ENCODE results near the gene MAP3K4.

Gene MAP3K4

GRCh38 chr6:161143663-161144430, 152.3 kb downstream of the MAP3K4 start:
- H3K4me1 ChIP-seq (ENCODE audit: insufficient read depth, low read length) = no peaks in the 10 kb centered on the region
- H3K4me3 ChIP-seq (ENCODE audit: low read length) = no peak overlapping the region
- peaks cover 49% of the 10 kb centered on the region for H3K36me3 ChIP-seq (ENCODE audit: insufficient read depth, low read depth, low read length)

GRCh38 chr6:161150136-161150535, 158.6 kb downstream of the MAP3K4 start:
- H3K4me3 ChIP-seq (ENCODE audit: low read length) = no peak overlapping the region
- no peaks in the 10 kb centered on the region for H3K4me1 ChIP-seq (ENCODE audit: insufficient read depth, low read length)
- H3K36me3 ChIP-seq (ENCODE audit: insufficient read depth, low read depth, low read length) = peaks cover 71% of the 10 kb centered on the region
- H3K27ac ChIP-seq (ENCODE audit: low read length) = no peak overlapping the region
- no peaks in the 10 kb centered on the region for H3K9me3 ChIP-seq (ENCODE audit: insufficient read depth, low read depth, low read length)
- no peaks in the 10 kb centered on the region for H3K27me3 ChIP-seq (ENCODE audit: insufficient read depth, low read length)
- H3K9ac ChIP-seq (ENCODE audit: low read depth, low read length) = no peak overlapping the region

More at GRCh38 chr6:161143663-161144430, 152.3 kb downstream of the MAP3K4 start:
- no peaks in the 10 kb centered on the region for H3K27me3 ChIP-seq (ENCODE audit: insufficient read depth, low read length)
- H3K9ac ChIP-seq (ENCODE audit: low read depth, low read length) = no peak overlapping the region
- H3K9me3 ChIP-seq (ENCODE audit: insufficient read depth, low read depth, low read length) = no peaks in the 10 kb centered on the region
- no peak overlapping the region for H3K27ac ChIP-seq (ENCODE audit: low read length)

- Histone ChIP-seq H3K27me3 (ENCODE audit: insufficient read depth, low read length) (no peaks in the 10 kb centered on the region), H3K9ac (ENCODE audit: low read depth, low read length) (no peak overlapping the region), H3K4me1 (ENCODE audit: insufficient read depth, low read length) (no peaks in the 10 kb centered on the region), H3K4me3 (ENCODE audit: low read length) (no peak overlapping the region), H3K27ac (ENCODE audit: low read length) (no peak overlapping the region), H3K9me3 (ENCODE audit: insufficient read depth, low read depth, low read length) (no peaks in the 10 kb centered on the region), H3K36me3 (ENCODE audit: insufficient read depth, low read depth, low read length) (peaks cover 69% of the 10 kb centered on the region)
Measured at GRCh38 chr6:161150566-161150965, 159.0 kb downstream of the MAP3K4 start.

- no peak overlapping the region for H3K27ac ChIP-seq (ENCODE audit: low read length)
Measured at GRCh38 chr6:161151059-161151645, 159.6 kb downstream of the MAP3K4 start.

GRCh38 chr6:161151660-161152526, 160.3 kb downstream of the MAP3K4 start:
- peaks cover 56% of the 10 kb centered on the region for H3K36me3 ChIP-seq (ENCODE audit: insufficient read depth, low read depth, low read length)
- no peak overlapping the region for H3K4me3 ChIP-seq (ENCODE audit: low read length)
- peaks cover 1% of the 10 kb centered on the region; the same call in 1 of the 2 replicates for H3K9me3 ChIP-seq (ENCODE audit: insufficient read depth, low read depth, low read length)
- no peaks in the 10 kb centered on the region for H3K27me3 ChIP-seq (ENCODE audit: insufficient read depth, low read length)
- H3K4me1 ChIP-seq (ENCODE audit: insufficient read depth, low read length) = no peaks in the 10 kb centered on the region
- no peak overlapping the region for H3K27ac ChIP-seq (ENCODE audit: low read length)
- H3K9ac ChIP-seq (ENCODE audit: low read depth, low read length) = no peak overlapping the region

More at GRCh38 chr6:161151059-161151645, 159.6 kb downstream of the MAP3K4 start:
- Histone ChIP-seq H3K27me3 (ENCODE audit: insufficient read depth, low read length) (no peaks in the 10 kb centered on the region), H3K9me3 (ENCODE audit: insufficient read depth, low read depth, low read length) (no peaks in the 10 kb centered on the region), H3K4me3 (ENCODE audit: low read length) (no peak overlapping the region), H3K36me3 (ENCODE audit: insufficient read depth, low read depth, low read length) (peaks cover 63% of the 10 kb centered on the region), H3K4me1 (ENCODE audit: insufficient read depth, low read length) (no peaks in the 10 kb centered on the region), H3K9ac (ENCODE audit: low read depth, low read length) (no peak overlapping the region)

- Histone ChIP-seq H3K9me3 (ENCODE audit: insufficient read depth, low read depth, low read length) (peaks cover 6% of the 10 kb centered on the region; the same call in 1 of the 2 replicates), H3K4me3 (ENCODE audit: low read length) (no peak overlapping the region), H3K27ac (ENCODE audit: low read length) (no peak overlapping the region), H3K4me1 (ENCODE audit: insufficient read depth, low read length) (no peaks in the 10 kb centered on the region), H3K36me3 (ENCODE audit: insufficient read depth, low read depth, low read length) (peaks cover 56% of the 10 kb centered on the region), H3K27me3 (ENCODE audit: insufficient read depth, low read length) (no peaks in the 10 kb centered on the region), H3K9ac (ENCODE audit: low read depth, low read length) (no peak overlapping the region)
Measured at GRCh38 chr6:161152527-161152862, 160.9 kb downstream of the MAP3K4 start.

- H3K9me3 ChIP-seq (ENCODE audit: insufficient read depth, low read depth, low read length) = peaks cover 6% of the 10 kb centered on the region; the same call in 1 of the 2 replicates
- H3K4me3 ChIP-seq (ENCODE audit: low read length) = no peak overlapping the region
- no peaks in the 10 kb centered on the region for H3K4me1 ChIP-seq (ENCODE audit: insufficient read depth, low read length)
- no peak overlapping the region for H3K27ac ChIP-seq (ENCODE audit: low read length)
- H3K9ac ChIP-seq (ENCODE audit: low read depth, low read length) = no peak overlapping the region
- H3K27me3 ChIP-seq (ENCODE audit: insufficient read depth, low read length) = no peaks in the 10 kb centered on the region
- peaks cover 56% of the 10 kb centered on the region for H3K36me3 ChIP-seq (ENCODE audit: insufficient read depth, low read depth, low read length)
Measured at GRCh38 chr6:161152907-161153662, 161.5 kb downstream of the MAP3K4 start.

- peaks cover 6% of the 10 kb centered on the region; the same call in 1 of the 2 replicates for H3K9me3 ChIP-seq (ENCODE audit: insufficient read depth, low read depth, low read length)
- H3K27ac ChIP-seq (ENCODE audit: low read length) = no peak overlapping the region
- no peaks in the 10 kb centered on the region for H3K27me3 ChIP-seq (ENCODE audit: insufficient read depth, low read length)
- H3K9ac ChIP-seq (ENCODE audit: low read depth, low read length) = no peak overlapping the region
- H3K4me1 ChIP-seq (ENCODE audit: insufficient read depth, low read length) = no peaks in the 10 kb centered on the region
- H3K4me3 ChIP-seq (ENCODE audit: low read length) = no peak overlapping the region
- H3K36me3 ChIP-seq (ENCODE audit: insufficient read depth, low read depth, low read length) = peaks cover 55% of the 10 kb centered on the region
Measured at GRCh38 chr6:161153725-161154124, 162.2 kb downstream of the MAP3K4 start.

- Histone ChIP-seq H3K36me3 (ENCODE audit: insufficient read depth, low read depth, low read length) (peaks cover 55% of the 10 kb centered on the region), H3K9me3 (ENCODE audit: insufficient read depth, low read depth, low read length) (peaks cover 6% of the 10 kb centered on the region; the same call in 1 of the 2 replicates), H3K4me3 (ENCODE audit: low read length) (no peak overlapping the region), H3K4me1 (ENCODE audit: insufficient read depth, low read length) (no peaks in the 10 kb centered on the region), H3K27me3 (ENCODE audit: insufficient read depth, low read length) (no peaks in the 10 kb centered on the region), H3K27ac (ENCODE audit: low read length) (no peak overlapping the region), H3K9ac (ENCODE audit: low read depth, low read length) (no peak overlapping the region)
Measured at GRCh38 chr6:161154796-161155335, 163.3 kb downstream of the MAP3K4 start.

- Histone ChIP-seq H3K27me3 (ENCODE audit: insufficient read depth, low read length) (no peaks in the 10 kb centered on the region), H3K27ac (ENCODE audit: low read length) (no peak overlapping the region), H3K36me3 (ENCODE audit: insufficient read depth, low read depth, low read length) (peaks cover 81% of the 10 kb centered on the region), H3K4me3 (ENCODE audit: low read length) (no peak overlapping the region), H3K9me3 (ENCODE audit: insufficient read depth, low read depth, low read length) (peaks cover 6% of the 10 kb centered on the region; the same call in 1 of the 2 replicates), H3K9ac (ENCODE audit: low read depth, low read length) (no peak overlapping the region), H3K4me1 (ENCODE audit: insufficient read depth, low read length) (peaks cover 11% of the 10 kb centered on the region; the same call in 1 of the 2 replicates)
Measured at GRCh38 chr6:161161121-161161520, 169.6 kb downstream of the MAP3K4 start.
